Right lung (tissue), 5 donors: ENCODE measurements around the gene TMEM218. TPM values are rescaled to one million over a fixed set of nuclear protein-coding genes. Genes with fewer than 3 reads are reported as not detected.
"Not testable (repeated sequence)": the region's sequence is repeated elsewhere in the genome, so short reads cannot be mapped to it uniquely, and the experiment has no call there.

Experiments
- DNase-seq, 2 donors: peaks; one replicate each; pipeline ENCODE4 v3.0.0-alpha.2; 2013
- polyA plus RNA-seq, 5 donors: library from polyadenylated mRNA; unstranded; fragments of 120-200 nt; gene quantifications; one replicate each; pipeline versions ENCODE4 v1.2.1 to v1.2.3, GENCODE V29; 2013; ENCODE audit warnings: inconsistent platforms in 1 of 5, low replicate concordance in 1 of 5; ENCODE audit not compliant: insufficient read length in 5 of 5, insufficient read depth in 1 of 5

Gene TMEM218
- polyA plus RNA-seq, 5 donors, result 52.9 to 58.5 (median 56.6) TPM

DNA sequence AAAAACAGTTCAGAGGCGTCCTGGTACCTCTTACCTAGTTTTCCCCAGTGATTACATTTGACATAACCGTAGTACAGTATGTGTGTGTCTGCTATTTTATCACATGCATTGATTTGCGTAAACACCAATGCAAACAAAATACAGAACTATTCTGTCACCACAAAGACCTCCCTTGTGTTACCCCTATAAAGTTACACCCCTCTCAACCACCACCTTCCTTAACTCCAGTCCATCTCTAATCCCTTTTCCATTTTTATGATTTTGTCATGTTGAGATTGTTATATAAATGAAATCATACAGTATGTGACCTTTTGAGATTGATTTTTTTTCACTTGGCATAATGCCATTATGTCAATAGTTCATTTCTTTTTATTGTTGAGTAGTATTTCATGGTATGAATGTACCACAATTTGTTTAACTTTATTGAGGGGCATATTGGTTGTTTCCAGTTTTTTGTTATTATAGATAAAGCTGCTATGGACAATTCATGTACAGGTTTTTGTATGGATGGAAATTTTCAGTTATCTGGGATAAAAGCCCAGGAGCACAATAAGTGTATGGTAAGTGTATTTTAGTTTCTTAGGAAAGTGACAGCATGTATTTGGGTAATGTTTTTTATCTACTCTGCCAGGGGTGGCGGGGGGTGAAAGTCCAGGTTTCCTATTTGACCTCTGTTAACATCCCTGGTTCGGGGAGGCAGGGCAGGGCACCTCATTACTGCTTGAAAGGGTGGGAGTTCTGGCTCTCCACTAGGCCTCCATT, 54.3 kb downstream of the TMEM218 start:
- DNase-seq, result no peak

GRCh38 chr11:125056111-125056510, 55.3 kb downstream of the TMEM218 start:
- DNase-seq, result not testable (repeated sequence)

DNA sequence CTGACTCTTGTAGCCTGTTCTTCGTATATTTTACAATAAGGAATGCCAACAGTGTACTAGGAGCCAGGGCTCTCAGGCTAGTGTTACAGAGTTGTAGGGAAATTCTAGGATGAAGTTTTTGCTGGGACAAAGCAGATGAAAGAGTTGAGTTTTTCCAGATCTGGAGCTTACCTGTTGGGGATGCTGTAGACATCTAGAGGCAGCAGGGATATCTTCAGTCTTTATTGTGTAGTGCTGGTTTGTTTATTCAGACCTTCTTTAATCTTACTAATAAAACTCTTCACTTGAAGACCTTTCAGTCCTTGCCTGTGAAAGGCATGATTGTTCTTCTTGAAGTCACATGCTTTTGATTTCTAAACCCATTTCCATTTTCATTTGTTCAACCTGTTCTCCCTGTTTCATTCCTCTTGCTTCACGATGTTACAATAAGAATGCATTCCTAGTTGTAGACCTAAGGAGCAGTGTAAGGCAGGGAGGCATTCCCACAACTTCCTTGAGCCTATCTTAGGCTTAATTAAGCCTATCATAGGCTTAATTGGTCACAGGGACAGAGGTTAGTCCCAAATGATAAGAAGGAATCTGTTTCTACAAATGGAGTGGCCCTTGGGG, 56.2 kb downstream of the TMEM218 start:
- DNase-seq, result no peak

DNA sequence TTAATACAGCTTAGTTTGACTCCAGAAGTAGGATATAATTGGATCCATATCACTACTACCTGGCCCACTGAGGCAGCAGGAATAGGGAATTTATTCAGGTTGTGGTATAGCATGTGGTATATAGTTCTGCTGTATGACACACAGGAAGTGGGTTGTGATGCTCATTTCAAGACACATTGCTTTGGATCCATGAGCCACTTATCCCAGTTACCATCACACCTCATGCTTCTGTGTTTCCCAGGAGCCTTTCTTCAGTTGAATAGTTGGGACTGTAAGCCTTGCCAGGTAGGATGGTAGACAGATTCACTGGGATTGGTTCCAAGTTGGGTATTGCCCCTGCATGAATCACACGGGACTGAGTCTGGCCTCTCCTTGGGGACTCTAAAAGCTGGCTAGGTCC, 58.3 kb downstream of the TMEM218 start:
- no peak for DNase-seq

DNA sequence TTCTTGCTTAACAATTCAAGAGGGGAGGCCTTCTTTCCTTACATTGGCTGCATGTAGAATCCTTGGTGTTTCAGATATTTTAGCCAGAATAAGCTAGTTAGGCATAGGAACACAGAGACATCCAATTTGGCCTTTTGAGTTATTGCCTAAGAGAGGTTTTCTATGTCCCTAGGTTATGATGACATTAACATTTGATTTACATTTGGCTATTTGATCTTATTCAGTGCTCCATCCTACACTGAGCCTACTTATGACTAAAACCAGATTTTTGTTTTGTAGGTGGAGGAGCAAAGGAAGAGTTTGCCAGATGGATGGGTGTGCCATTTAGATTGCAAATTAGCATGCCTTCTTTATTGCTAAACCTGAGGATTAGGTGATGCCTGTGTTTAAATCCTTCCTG, 59.4 kb downstream of the TMEM218 start:
- no peak for DNase-seq

- no peak for DNase-seq
These were observed 62.1 kb downstream of the TMEM218 start for GRCh38 chr11:125049164-125049792.

Other genes with a start within 250 kb of the TMEM218 start
- 10 to 100 TPM; 34.8 to 64.9 (median 47.9) TPM for gene ROBO3, start 246.2 kb downstream of the TMEM218 start, polyA plus RNA-seq
- gene ROBO4, start 213.8 kb downstream of the TMEM218 start, polyA plus RNA-seq, result 10 to 100 TPM; 26.0 to 63.9 (median 42.5) TPM
- gene HEPN1, start 192.4 kb downstream of the TMEM218 start, polyA plus RNA-seq, result not detected
- under 1 TPM in 4 of 5 donors, not detected in 1; 0.10 to 0.15 (median 0.11) TPM for gene HEPACAM, start 175.6 kb downstream of the TMEM218 start, polyA plus RNA-seq
- gene CCDC15, start 157.4 kb downstream of the TMEM218 start, polyA plus RNA-seq, result 10 to 100 TPM in 1 of 5 donors, 1 to 10 TPM in 4; 4.4 to 10.0 (median 5.6) TPM
- gene SLC37A2, start 48.3 kb downstream of the TMEM218 start, polyA plus RNA-seq, result 1 to 10 TPM; 2.3 to 3.9 (median 3.5) TPM
- 10 to 100 TPM; 12.7 to 19.9 (median 16.6) TPM for gene PKNOX2, start 53.1 kb upstream of the TMEM218 start, polyA plus RNA-seq